ENCODE data around the gene DCPS. TPM values are rescaled to one million over a fixed set of nuclear protein-coding genes. Genes with fewer than 3 reads are reported as not detected.
"Not testable (repeated sequence)": the region's sequence is repeated elsewhere in the genome, so short reads cannot be mapped to it uniquely, and the experiment has no call there.

DCPS gene
- total RNA-seq, 1 donor from 2014 or later: 42.1 TPM

- Mint-ChIP-seq H3K9me3 (no peaks in the 10 kb centered on the region), H3K27ac (peak overlapping the region; percentile 98), H3K27me3 (ENCODE audit: low read depth) (no peaks in the 10 kb centered on the region), H3K36me3 (ENCODE audit: low read depth) (peaks cover 52% of the 10 kb centered on the region), H3K4me3 (ENCODE audit: low read depth) (peak overlapping the region; percentile 99), H3K4me1 (ENCODE audit: low read depth) (peaks cover 27% of the 10 kb centered on the region)
- intact Hi-C loops (cut with micrococcal nuclease): loop anchor here (1.0 to 5.0 kb wide), 4 partner anchors 22 to 116 kb away; partner anchors contain the start of genes FOXRED1 and TIRAP
- no peak for DNase-seq (ENCODE audit: low spot score)
These were observed 706 bp downstream of the DCPS start for GRCh38 chr11:126304457-126305075.

GRCh38 chr11:126305699-126306098, 1.8 kb downstream of the DCPS start:
- peaks cover 52% of the 10 kb centered on the region for H3K36me3 Mint-ChIP-seq (ENCODE audit: low read depth)
- no peaks in the 10 kb centered on the region for H3K9me3 Mint-ChIP-seq
- H3K27ac Mint-ChIP-seq: peak overlapping the region; percentile 70
- H3K4me1 Mint-ChIP-seq (ENCODE audit: low read depth): peaks cover 32% of the 10 kb centered on the region
- no peak for DNase-seq (ENCODE audit: low spot score)
- intact Hi-C loops (cut with micrococcal nuclease): loop anchor here (2.0 kb wide), 2 partner anchors 23 to 115 kb away; partner anchors contain the start of gene TIRAP
- H3K4me3 Mint-ChIP-seq (ENCODE audit: low read depth): peak overlapping the region; percentile 72
- no peaks in the 10 kb centered on the region for H3K27me3 Mint-ChIP-seq (ENCODE audit: low read depth)

- intact Hi-C loops (cut with micrococcal nuclease): no loop called here
- Mint-ChIP-seq H3K9me3 (no peaks in the 10 kb centered on the region), H3K4me1 (ENCODE audit: low read depth) (peaks cover 36% of the 10 kb centered on the region), H3K36me3 (ENCODE audit: low read depth) (peaks cover 53% of the 10 kb centered on the region), H3K27ac (no peak overlapping the region), H3K27me3 (ENCODE audit: low read depth) (no peaks in the 10 kb centered on the region), H3K4me3 (ENCODE audit: low read depth) (no peak overlapping the region)
- no peak for DNase-seq (ENCODE audit: low spot score)
These were observed 3.8 kb downstream of the DCPS start for GRCh38 chr11:126307706-126308105.

- Mint-ChIP-seq H3K36me3 (ENCODE audit: low read depth) (peaks cover 54% of the 10 kb centered on the region), H3K4me3 (ENCODE audit: low read depth) (no peak overlapping the region), H3K27me3 (ENCODE audit: low read depth) (no peaks in the 10 kb centered on the region), H3K9me3 (no peaks in the 10 kb centered on the region), H3K27ac (no peak overlapping the region), H3K4me1 (ENCODE audit: low read depth) (peaks cover 33% of the 10 kb centered on the region)
- no peak for DNase-seq (ENCODE audit: low spot score)
- intact Hi-C loops (cut with micrococcal nuclease): no loop called here
These were observed 4.4 kb downstream of the DCPS start for GRCh38 chr11:126308271-126308671.

GRCh38 chr11:126308771-126309170, 4.9 kb downstream of the DCPS start:
- H3K9me3 Mint-ChIP-seq: not testable (repeated sequence)
- peaks cover 33% of the 10 kb centered on the region for H3K4me1 Mint-ChIP-seq (ENCODE audit: low read depth)

GRCh38 chr11:126310200-126310991, 6.5 kb downstream of the DCPS start:
- Mint-ChIP-seq H3K4me3 (ENCODE audit: low read depth) (no peak overlapping the region), H3K36me3 (ENCODE audit: low read depth) (peaks cover 57% of the 10 kb centered on the region), H3K9me3 (no peaks in the 10 kb centered on the region), H3K27ac (no peak overlapping the region), H3K4me1 (ENCODE audit: low read depth) (peaks cover 29% of the 10 kb centered on the region), H3K27me3 (ENCODE audit: low read depth) (no peaks in the 10 kb centered on the region)
- intact Hi-C loops (cut with micrococcal nuclease): loop anchor here (1.0 kb wide), 2 partner anchors 43 to 170 kb away; no protein-coding TSS in a partner anchor
- peak; percentile 41 for DNase-seq (ENCODE audit: low spot score)

More at GRCh38 chr11:126308771-126309170, 4.9 kb downstream of the DCPS start:
- intact Hi-C loops (cut with micrococcal nuclease); H3K27me3 Mint-ChIP-seq (ENCODE audit: low read depth); H3K27ac Mint-ChIP-seq; H3K4me3 Mint-ChIP-seq (ENCODE audit: low read depth); DNase-seq (ENCODE audit: low spot score): not testable (repeated sequence)
- H3K36me3 Mint-ChIP-seq (ENCODE audit: low read depth): peaks cover 51% of the 10 kb centered on the region

GRCh38 chr11:126310992-126311310, 7.1 kb downstream of the DCPS start:
- intact Hi-C loops (cut with micrococcal nuclease): loop anchor here (1.0 kb wide), 2 partner anchors 42 to 169 kb away; no protein-coding TSS in a partner anchor
- Mint-ChIP-seq H3K27me3 (ENCODE audit: low read depth) (no peaks in the 10 kb centered on the region), H3K4me3 (ENCODE audit: low read depth) (no peak overlapping the region), H3K4me1 (ENCODE audit: low read depth) (peaks cover 25% of the 10 kb centered on the region), H3K27ac (no peak overlapping the region), H3K36me3 (ENCODE audit: low read depth) (peaks cover 57% of the 10 kb centered on the region), H3K9me3 (peaks cover 2% of the 10 kb centered on the region)
- no peak for DNase-seq (ENCODE audit: low spot score)

GRCh38 chr11:126311401-126312291, 7.8 kb downstream of the DCPS start:
- no peaks in the 10 kb centered on the region for H3K27me3 Mint-ChIP-seq (ENCODE audit: low read depth)
- DNase-seq (ENCODE audit: low spot score): no peak
- peaks cover 28% of the 10 kb centered on the region for H3K4me1 Mint-ChIP-seq (ENCODE audit: low read depth)
- peaks cover 60% of the 10 kb centered on the region for H3K36me3 Mint-ChIP-seq (ENCODE audit: low read depth)
- no peak overlapping the region for H3K4me3 Mint-ChIP-seq (ENCODE audit: low read depth)
- intact Hi-C loops (cut with micrococcal nuclease): no loop called here
- peaks cover 8% of the 10 kb centered on the region for H3K9me3 Mint-ChIP-seq
- H3K27ac Mint-ChIP-seq: no peak overlapping the region

- DNase-seq (ENCODE audit: low spot score): no peak
- no peaks in the 10 kb centered on the region for H3K27me3 Mint-ChIP-seq (ENCODE audit: low read depth)
- H3K9me3 Mint-ChIP-seq: peaks cover 8% of the 10 kb centered on the region
- no peak overlapping the region for H3K27ac Mint-ChIP-seq
- intact Hi-C loops (cut with micrococcal nuclease): no loop called here
- no peak overlapping the region for H3K4me3 Mint-ChIP-seq (ENCODE audit: low read depth)
- peaks cover 60% of the 10 kb centered on the region for H3K36me3 Mint-ChIP-seq (ENCODE audit: low read depth)
- H3K4me1 Mint-ChIP-seq (ENCODE audit: low read depth): peaks cover 32% of the 10 kb centered on the region
These were observed 9.1 kb downstream of the DCPS start for GRCh38 chr11:126312961-126313360.

- no peak for DNase-seq (ENCODE audit: low spot score)
- peaks cover 8% of the 10 kb centered on the region for H3K9me3 Mint-ChIP-seq
- H3K27me3 Mint-ChIP-seq (ENCODE audit: low read depth): no peaks in the 10 kb centered on the region
- H3K4me3 Mint-ChIP-seq (ENCODE audit: low read depth): no peak overlapping the region
- peaks cover 60% of the 10 kb centered on the region for H3K36me3 Mint-ChIP-seq (ENCODE audit: low read depth)
- H3K4me1 Mint-ChIP-seq (ENCODE audit: low read depth): peaks cover 40% of the 10 kb centered on the region
- intact Hi-C loops (cut with micrococcal nuclease): no loop called here
- no peak overlapping the region for H3K27ac Mint-ChIP-seq
These were observed 10.0 kb downstream of the DCPS start for GRCh38 chr11:126313826-126314225.

GRCh38 chr11:126317432-126317755, 13.5 kb downstream of the DCPS start:
- peaks cover 39% of the 10 kb centered on the region for H3K4me1 Mint-ChIP-seq (ENCODE audit: low read depth)
- H3K27ac Mint-ChIP-seq: peak overlapping the region; percentile 77
- intact Hi-C loops (cut with micrococcal nuclease): loop anchor here (2.0 kb wide), 1 partner anchor 35 kb away; no protein-coding TSS in a partner anchor
- DNase-seq (ENCODE audit: low spot score): no peak
- H3K9me3 Mint-ChIP-seq: peaks cover 8% of the 10 kb centered on the region
- no peaks in the 10 kb centered on the region for H3K27me3 Mint-ChIP-seq (ENCODE audit: low read depth)
- H3K36me3 Mint-ChIP-seq (ENCODE audit: low read depth): peaks cover 58% of the 10 kb centered on the region
- H3K4me3 Mint-ChIP-seq (ENCODE audit: low read depth): peak overlapping the region; percentile 45

GRCh38 chr11:126317756-126318573, 14.1 kb downstream of the DCPS start:
- H3K36me3 Mint-ChIP-seq (ENCODE audit: low read depth): peaks cover 56% of the 10 kb centered on the region
- intact Hi-C loops (cut with micrococcal nuclease): loop anchor here (2.0 kb wide), 1 partner anchor 35 kb away; no protein-coding TSS in a partner anchor
- DNase-seq (ENCODE audit: low spot score): no peak
- peaks cover 39% of the 10 kb centered on the region for H3K4me1 Mint-ChIP-seq (ENCODE audit: low read depth)
- H3K27me3 Mint-ChIP-seq (ENCODE audit: low read depth): no peaks in the 10 kb centered on the region
- peak overlapping the region; percentile 45 for H3K4me3 Mint-ChIP-seq (ENCODE audit: low read depth)
- peak overlapping the region; percentile 77 for H3K27ac Mint-ChIP-seq
- H3K9me3 Mint-ChIP-seq: peaks cover 8% of the 10 kb centered on the region

Measured in activated T-helper 2 cell treated with anti-CD3 and anti-CD28 coated beads, Interferon-gamma antibody, Interleukin-2, Interleukin-4, amounts not matched to agents 10 μg/mL and 5 μg/mL and 100 μg/mL, durations not matched to agents 14 hours and 24 hours and 36 hours (primary cell).